GM18868 (cell line): ENCODE data around the gene RBM12.

Experiments
- ATAC-seq: cut with Tn5 transposase; IDR thresholded peaks from one replicate; pipeline ENCODE4 v1.9.1; 2021; ENCODE audit warnings: mild to moderate bottlenecking, moderate library complexity; ENCODE audit not compliant: unreplicated experiment

Gene RBM12

GRCh38 chr20:35600993-35601973, 63.4 kb downstream of the RBM12 start:
- ATAC-seq = no peak

GRCh38 chr20:35600176-35600992, 64.3 kb downstream of the RBM12 start:
- no peak for ATAC-seq

- ATAC-seq = no peak
Observed at GRCh38 chr20:35599776-35600120, 65.0 kb downstream of the RBM12 start.
